Ovary (tissue), 3 donors: ENCODE results near the gene LEMD3.

ENCODE experiments used
- CTCF ChIP-seq, 3 donors: fragments of 450-650 bp in 2 of 3; fragments of 200-600 bp in 1 of 3; IDR thresholded peaks; one replicate each; pipeline versions ENCODE4 v1.5.1 to v1.8.0; 2016 to 2022; ENCODE audit warnings: antibody characterized with exemption in 3 of 3, mild to moderate bottlenecking in 1 of 3
- POLR2A ChIP-seq: fragments of 450-650 bp; IDR thresholded peaks from one replicate; pipeline ENCODE4 v1.6.1; 2017; ENCODE audit warnings: antibody characterized with exemption, mild to moderate bottlenecking, moderate library complexity
- donor health status: DM: no; HTN: no; CAD: no.

DNA sequence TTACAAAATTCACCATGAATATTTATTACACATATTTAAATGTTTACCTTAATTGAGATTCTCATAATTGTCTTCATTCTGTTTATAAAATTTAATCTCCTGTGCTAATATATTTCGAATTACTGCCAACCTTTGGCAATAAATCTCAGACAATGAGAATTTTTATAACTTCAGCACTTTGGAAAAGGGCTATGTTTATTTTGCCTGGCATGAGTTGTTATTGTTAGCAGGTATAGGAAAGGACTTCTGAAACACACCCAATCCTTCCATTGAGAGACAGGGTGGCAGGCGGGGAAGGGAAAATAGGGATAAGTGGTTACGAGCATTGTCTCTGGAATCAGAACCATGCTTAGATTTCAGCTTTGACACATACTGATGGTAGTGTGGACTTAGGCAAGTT lies 97.0 kb downstream of the LEMD3 start:
- no peak for TF ChIP-seq CTCF (IDR thresholded peaks at IDR 0.05)
- TF ChIP-seq POLR2A: no peak
